ENCODE measurements around the gene LRRC75A.
"Not testable (repeated sequence)": the region's sequence is repeated elsewhere in the genome, so short reads cannot be mapped to it uniquely, and the experiment has no call there.

The LRRC75A gene

GRCh38 chr17:16491703-16492612 lies at the start of gene LRRC75A:
Gene LRRC75A (minus strand): TSS chr17:16492193. CDS start chr17:16491990, 203 bp downstream.
- in situ Hi-C loops (cut with MboI; ENCODE audit: low sequenced_read_pairs), result no loop called here
- Histone ChIP-seq H3K4me1 (peaks cover 8% of the 10 kb centered on the region), H3K4me3 (peak within 1 kb of the TSS; percentile 29), H3K36me3 (replicated peaks) (no peaks in the 10 kb centered on the region), H3K9me3 (no peaks in the 10 kb centered on the region), H3K27me3 (ENCODE audit: low read depth) (0 out of 2 replicates have a peak, but pooled peaks cover 3% of the 10 kb centered on the region)
- DNase-seq (ENCODE audit: low spot score in 2 of 2), result peak; percentile 29 to 65

GRCh38 chr17:16537130-16537458 lies 45.1 kb upstream of the LRRC75A start:
- Histone ChIP-seq H3K4me1 (no peaks in the 10 kb centered on the region), H3K36me3 (replicated peaks) (no peaks in the 10 kb centered on the region), H3K27me3 (ENCODE audit: low read depth) (no peaks in the 10 kb centered on the region), H3K9me3 (peaks cover 8% of the 10 kb centered on the region), H3K4me3 (no peak overlapping the region)
- no peak for DNase-seq (ENCODE audit: low spot score in 2 of 2)
- in situ Hi-C loops (cut with MboI; ENCODE audit: low sequenced_read_pairs), result no loop called here

GRCh38 chr17:16534236-16534635 lies 42.2 kb upstream of the LRRC75A start:
- H3K4me3 ChIP-seq, result no peak overlapping the region
- no peaks in the 10 kb centered on the region for H3K36me3 ChIP-seq (replicated peaks)
- in situ Hi-C loops (cut with MboI; ENCODE audit: low sequenced_read_pairs), result no loop called here
- no peaks in the 10 kb centered on the region for H3K4me1 ChIP-seq
- H3K9me3 ChIP-seq, result peaks cover 4% of the 10 kb centered on the region
- DNase-seq (ENCODE audit: low spot score in 2 of 2), result no peak
- H3K27me3 ChIP-seq (ENCODE audit: low read depth), result peaks cover 4% of the 10 kb centered on the region; the same call in 1 of the 2 replicates

DNA sequence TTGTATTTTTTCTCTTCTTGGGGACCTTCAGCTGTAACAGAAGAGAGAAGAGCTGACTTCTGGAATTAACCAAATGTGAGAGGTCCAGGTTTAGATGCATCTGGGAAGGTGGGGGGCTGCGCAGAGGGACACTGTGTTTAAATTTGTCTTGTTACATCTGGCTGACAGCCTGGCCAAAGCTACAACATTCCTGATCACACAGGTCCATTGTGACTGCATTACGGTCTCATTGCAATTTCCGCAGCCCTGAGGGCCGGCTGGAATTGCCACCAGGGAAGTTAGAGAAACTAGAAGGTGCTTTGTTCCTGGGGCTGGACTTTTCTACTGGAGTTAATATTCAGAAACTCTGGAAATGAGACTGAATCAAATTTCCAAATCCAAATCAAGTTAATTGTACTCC lies 37.9 kb upstream of the LRRC75A start:
- no peaks in the 10 kb centered on the region; the same call in none of the 2 replicates for H3K9me3 ChIP-seq
- no peaks in the 10 kb centered on the region for H3K36me3 ChIP-seq (replicated peaks)
- peaks cover 9% of the 10 kb centered on the region; the same call in 1 of the 2 replicates for H3K27me3 ChIP-seq (ENCODE audit: low read depth)
- in situ Hi-C loops (cut with MboI; ENCODE audit: low sequenced_read_pairs), result loop anchor here (10.0 kb wide), 1 partner anchor 165 kb away; no protein-coding TSS in a partner anchor
- H3K4me1 ChIP-seq, result no peaks in the 10 kb centered on the region
- no peak overlapping the region for H3K4me3 ChIP-seq
- DNase-seq (ENCODE audit: low spot score in 2 of 2), result no peak

DNA sequence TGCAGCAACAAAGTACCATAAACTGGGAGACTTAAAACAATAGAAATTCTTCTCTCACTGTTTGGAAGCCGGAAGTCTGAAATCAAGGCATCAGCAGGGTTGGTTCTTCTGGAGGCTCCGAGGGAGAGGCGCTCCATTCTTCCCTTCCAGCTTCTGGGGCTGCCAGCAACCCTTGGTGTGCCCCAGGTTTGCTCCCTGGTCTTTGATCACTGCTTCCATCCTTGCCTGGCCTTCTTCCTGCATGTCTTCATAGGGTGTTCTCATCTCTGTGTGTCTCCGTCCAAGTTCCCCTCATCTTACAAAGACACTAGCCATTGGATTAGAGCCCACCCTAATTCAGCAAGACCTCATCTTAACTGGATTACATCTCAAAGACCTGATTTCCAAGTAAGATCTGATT lies 35.3 kb upstream of the LRRC75A start:
- H3K4me3 ChIP-seq, result no peak overlapping the region
- in situ Hi-C loops (cut with MboI; ENCODE audit: low sequenced_read_pairs), result loop anchor here (10.0 kb wide), 1 partner anchor 162 kb away; no protein-coding TSS in a partner anchor

GRCh38 chr17:16525556-16525955 lies 33.6 kb upstream of the LRRC75A start:
- in situ Hi-C loops (cut with MboI; ENCODE audit: low sequenced_read_pairs), result loop anchor here (10.0 kb wide), 1 partner anchor 161 kb away; no protein-coding TSS in a partner anchor
- DNase-seq (ENCODE audit: low spot score in 2 of 2); H3K4me3 ChIP-seq; H3K9me3 ChIP-seq; H3K4me1 ChIP-seq; H3K27me3 ChIP-seq (ENCODE audit: low read depth); H3K36me3 ChIP-seq (replicated peaks): not testable (repeated sequence)

More for the DNA sequence above, 35.3 kb upstream of the LRRC75A start:
- Histone ChIP-seq H3K36me3 (replicated peaks) (no peaks in the 10 kb centered on the region), H3K4me1 (no peaks in the 10 kb centered on the region), H3K9me3 (no peaks in the 10 kb centered on the region; the same call in none of the 2 replicates), H3K27me3 (ENCODE audit: low read depth) (peaks cover 9% of the 10 kb centered on the region; the same call in 1 of the 2 replicates)
- DNase-seq (ENCODE audit: low spot score in 2 of 2), result no peak

DNA sequence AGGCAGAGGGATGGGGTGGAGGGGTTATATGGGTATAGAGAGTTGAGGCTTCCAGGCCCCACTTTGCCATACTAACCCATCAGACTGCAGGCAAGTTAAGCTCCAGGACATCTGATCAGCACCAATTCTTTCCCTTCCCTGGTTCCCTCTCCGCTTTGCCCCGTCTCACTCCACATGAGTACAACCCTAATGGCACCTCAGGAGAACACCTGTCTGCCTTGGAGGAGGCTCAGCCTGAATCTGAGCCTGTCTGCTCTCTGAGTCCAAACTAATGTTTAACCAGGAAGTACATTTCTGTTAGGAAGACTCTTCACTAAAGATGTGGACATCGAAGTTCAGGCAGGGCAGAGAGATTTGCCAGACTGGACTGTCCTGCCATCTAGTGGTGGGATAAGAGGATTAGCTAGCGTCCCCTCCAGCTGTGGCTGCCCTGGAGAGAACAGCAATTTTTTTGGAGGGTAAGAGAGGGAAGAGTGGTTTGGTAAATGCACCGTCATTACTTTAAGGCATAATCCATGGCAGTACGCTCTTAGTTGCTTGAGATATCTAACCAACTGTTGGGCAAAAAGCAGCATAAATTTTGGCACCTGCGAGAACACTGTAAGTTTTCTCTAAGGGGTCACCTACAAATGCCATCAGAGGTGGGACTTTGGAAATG lies 29.2 kb upstream of the LRRC75A start:
- peak; percentile 80 to 84 for DNase-seq (ENCODE audit: low spot score in 2 of 2)
- no peaks in the 10 kb centered on the region; the same call in 1 of the 2 replicates for H3K9me3 ChIP-seq
- H3K4me3 ChIP-seq, result no peak overlapping the region
- H3K36me3 ChIP-seq (replicated peaks), result no peaks in the 10 kb centered on the region
- no peaks in the 10 kb centered on the region for H3K4me1 ChIP-seq
- peaks cover 11% of the 10 kb centered on the region for H3K27me3 ChIP-seq (ENCODE audit: low read depth)
- in situ Hi-C loops (cut with MboI; ENCODE audit: low sequenced_read_pairs), result loop anchor here (5.0 to 25.0 kb wide), 3 partner anchors 69 to 459 kb away; no protein-coding TSS in a partner anchor

DNA sequence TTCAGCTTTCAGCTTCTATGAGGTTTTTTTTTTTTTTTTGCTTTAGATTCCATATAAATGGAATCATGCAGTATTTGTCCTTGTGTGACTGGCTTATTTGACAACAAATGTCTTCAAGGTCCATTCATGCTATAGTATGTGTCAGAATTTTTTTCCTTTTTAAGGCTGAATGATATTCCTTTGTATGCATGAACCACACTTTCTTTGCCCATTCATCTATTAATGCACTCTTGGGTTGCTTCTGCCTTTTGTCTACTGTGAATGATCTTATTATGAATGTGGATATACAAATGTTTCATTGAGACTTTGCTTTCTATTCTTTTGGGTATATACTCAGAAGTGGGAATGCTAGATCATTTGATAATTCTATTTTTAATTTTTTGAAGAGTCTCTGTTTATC lies 27.0 kb upstream of the LRRC75A start:
- H3K27me3 ChIP-seq (ENCODE audit: low read depth), result peaks cover 12% of the 10 kb centered on the region
- H3K9me3 ChIP-seq, result no peaks in the 10 kb centered on the region
- DNase-seq (ENCODE audit: low spot score in 2 of 2), result no peak
- in situ Hi-C loops (cut with MboI; ENCODE audit: low sequenced_read_pairs), result loop anchor here (25.0 kb wide), 1 partner anchor 457 kb away; no protein-coding TSS in a partner anchor
- no peaks in the 10 kb centered on the region for H3K36me3 ChIP-seq (replicated peaks)
- no peak overlapping the region for H3K4me3 ChIP-seq
- no peaks in the 10 kb centered on the region for H3K4me1 ChIP-seq

DNA sequence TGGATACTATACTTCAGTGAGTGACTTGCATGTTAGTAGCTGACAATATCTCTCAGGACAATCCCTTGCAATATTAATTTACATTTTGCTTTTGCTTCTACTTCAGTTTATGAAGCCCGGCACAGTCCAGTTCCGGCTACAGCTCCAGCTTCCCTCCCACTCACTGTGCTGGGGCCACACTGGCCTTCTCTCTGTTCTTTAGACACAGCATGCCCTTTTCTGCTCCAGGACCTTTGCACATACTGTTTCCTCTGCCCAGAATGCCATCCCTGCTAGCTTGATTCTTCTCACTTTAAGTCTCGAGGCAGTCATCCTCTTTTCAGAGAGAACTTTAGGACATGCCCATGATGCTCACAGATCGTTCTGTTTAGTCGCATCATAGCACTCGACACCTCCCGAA lies 25.5 kb upstream of the LRRC75A start:
- no peak for DNase-seq (ENCODE audit: low spot score in 2 of 2)
- in situ Hi-C loops (cut with MboI; ENCODE audit: low sequenced_read_pairs), result loop anchor here (25.0 kb wide), 1 partner anchor 455 kb away; no protein-coding TSS in a partner anchor

GRCh38 chr17:16516594-16517051 lies 24.6 kb upstream of the LRRC75A start:
- Histone ChIP-seq H3K4me1 (no peaks in the 10 kb centered on the region), H3K9me3 (no peaks in the 10 kb centered on the region), H3K27me3 (ENCODE audit: low read depth) (peaks cover 12% of the 10 kb centered on the region), H3K36me3 (replicated peaks) (no peaks in the 10 kb centered on the region), H3K4me3 (no peak overlapping the region)
- peak in 1 of 2 experiments; percentile 35 for DNase-seq (ENCODE audit: low spot score in 2 of 2)
- in situ Hi-C loops (cut with MboI; ENCODE audit: low sequenced_read_pairs), result loop anchor here (25.0 kb wide), 1 partner anchor 454 kb away; no protein-coding TSS in a partner anchor

More for the DNA sequence above, 25.5 kb upstream of the LRRC75A start:
- H3K27me3 ChIP-seq (ENCODE audit: low read depth), result peaks cover 12% of the 10 kb centered on the region
- no peaks in the 10 kb centered on the region for H3K36me3 ChIP-seq (replicated peaks)
- H3K4me1 ChIP-seq, result no peaks in the 10 kb centered on the region
- no peaks in the 10 kb centered on the region for H3K9me3 ChIP-seq
- no peak overlapping the region for H3K4me3 ChIP-seq

- H3K27me3 ChIP-seq (ENCODE audit: low read depth), result peaks cover 12% of the 10 kb centered on the region
Measured at GRCh38 chr17:16515933-16516332, 23.9 kb upstream of the LRRC75A start.

DNA sequence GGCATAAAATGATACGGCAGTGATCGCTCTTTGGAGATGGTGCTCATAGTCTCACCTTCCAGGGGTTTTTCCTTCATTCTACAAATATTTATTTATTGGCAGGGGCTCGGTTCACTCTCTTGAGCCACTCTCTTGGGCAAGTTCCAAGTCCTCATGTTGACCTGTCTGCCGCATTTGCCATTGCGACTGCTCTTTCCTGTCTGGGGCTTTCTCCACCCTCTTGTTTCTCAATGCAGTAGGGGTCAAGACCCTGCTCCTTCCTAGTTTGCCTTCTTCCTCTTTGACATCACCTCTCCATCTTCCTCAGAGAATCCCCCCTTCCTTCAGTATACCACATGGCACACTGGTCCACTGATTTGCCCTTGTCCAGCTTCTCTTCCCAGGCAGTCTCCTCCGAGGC lies 21.9 kb upstream of the LRRC75A start:
- Histone ChIP-seq H3K27me3 (ENCODE audit: low read depth) (peaks cover 12% of the 10 kb centered on the region), H3K36me3 (replicated peaks) (no peaks in the 10 kb centered on the region), H3K4me1 (no peaks in the 10 kb centered on the region), H3K4me3 (no peak overlapping the region), H3K9me3 (no peaks in the 10 kb centered on the region)
- in situ Hi-C loops (cut with MboI; ENCODE audit: low sequenced_read_pairs), result loop anchor here (25.0 kb wide), 1 partner anchor 452 kb away; no protein-coding TSS in a partner anchor
- no peak for DNase-seq (ENCODE audit: low spot score in 2 of 2)

More at GRCh38 chr17:16515933-16516332, 23.9 kb upstream of the LRRC75A start:
- in situ Hi-C loops (cut with MboI; ENCODE audit: low sequenced_read_pairs), result loop anchor here (25.0 kb wide), 1 partner anchor 454 kb away; no protein-coding TSS in a partner anchor
- no peak for DNase-seq (ENCODE audit: low spot score in 2 of 2)
- no peak overlapping the region for H3K4me3 ChIP-seq
- H3K36me3 ChIP-seq (replicated peaks), result no peaks in the 10 kb centered on the region
- H3K9me3 ChIP-seq, result no peaks in the 10 kb centered on the region
- H3K4me1 ChIP-seq, result no peaks in the 10 kb centered on the region

GRCh38 chr17:16512011-16512410 lies 20.0 kb upstream of the LRRC75A start:
- H3K4me3 ChIP-seq, result no peak overlapping the region
- H3K9me3 ChIP-seq, result no peaks in the 10 kb centered on the region
- in situ Hi-C loops (cut with MboI; ENCODE audit: low sequenced_read_pairs), result loop anchor here (25.0 kb wide), 1 partner anchor 450 kb away; no protein-coding TSS in a partner anchor
- peaks cover 9% of the 10 kb centered on the region for H3K27me3 ChIP-seq (ENCODE audit: low read depth)
- DNase-seq (ENCODE audit: low spot score in 2 of 2), result no peak
- H3K36me3 ChIP-seq (replicated peaks), result no peaks in the 10 kb centered on the region
- no peaks in the 10 kb centered on the region for H3K4me1 ChIP-seq
